DND-41 (cell line): Measurements from ENCODE around the gene CCDC85C.

ENCODE experiments used
- ATAC-seq: fragments of 200-7000 bp; cut with Tn5 transposase; 3 replicates; pipeline ENCODE4 v1.9.1; 2021; ENCODE audit warnings: low read depth; ENCODE audit not compliant: insufficient read depth
- DNase-seq: peaks from one replicate; pipeline ENCODE4 v3.0.0-alpha.2; 2020
- H2AFZ ChIP-seq: 2 replicates; pipeline ENCODE4 v1.6.0; 2012; ENCODE audit warnings: low read depth, low read length
- H3K27ac ChIP-seq: 2 replicates; pipeline ENCODE4 v1.5.1; 2012; ENCODE audit warnings: low read length, inconsistent platforms
- H3K27me3 ChIP-seq: fragments of 200-600 bp; sonication (generic); 2 replicates; pipeline ENCODE4 v1.6.0; 2012; ENCODE audit warnings: low read length, mild to moderate bottlenecking, inconsistent platforms; ENCODE audit not compliant: insufficient read depth, poor library complexity
- H3K36me3 ChIP-seq: 2 replicates; pipeline ENCODE4 v1.5.1; 2012; ENCODE audit warnings: low read length, inconsistent platforms; ENCODE audit not compliant: insufficient read depth
- H3K4me1 ChIP-seq: 2 replicates; pipeline ENCODE4 v1.5.1; 2012; ENCODE audit warnings: mild to moderate bottlenecking, low read length; ENCODE audit not compliant: insufficient read depth
- H3K4me2 ChIP-seq: 2 replicates; pipeline ENCODE4 v1.6.0; 2012; ENCODE audit warnings: mild to moderate bottlenecking, moderate library complexity, low read length, inconsistent platforms; ENCODE audit not compliant: insufficient read depth
- H3K4me3 ChIP-seq, 2 experiments: fragments of 200-600 bp in 1 of 2; shearing (Covaris generic) in 1 of 2; 2 replicates each; pipeline ENCODE4 v1.5.1; 2012 to 2016; ENCODE audit warnings: inconsistent platforms in 2 of 2, low read length in 2 of 2, mild to moderate bottlenecking in 2 of 2, low read depth in 1 of 2, moderate library complexity in 1 of 2
- H3K79me2 ChIP-seq: 2 replicates; pipeline ENCODE4 v1.6.0; 2012; ENCODE audit warnings: low read length, inconsistent platforms; ENCODE audit not compliant: insufficient read depth
- H3K9ac ChIP-seq: 2 replicates; pipeline ENCODE4 v1.6.0; 2012; ENCODE audit warnings: low read depth, mild to moderate bottlenecking, inconsistent platforms, low read length, moderate library complexity
- H3K9me3 ChIP-seq: 2 replicates; pipeline ENCODE4 v1.5.1; 2012; ENCODE audit warnings: low read length, moderate library complexity, mild to moderate bottlenecking, inconsistent platforms; ENCODE audit not compliant: insufficient read depth, severe bottlenecking
- H4K20me1 ChIP-seq: 2 replicates; pipeline ENCODE4 v1.6.0; 2012; ENCODE audit warnings: low read length; ENCODE audit not compliant: insufficient read depth
- EZH2 ChIP-seq: IDR thresholded peaks from 3 replicates; pipeline ENCODE4 v1.6.1; 2012; ENCODE audit warnings: borderline replicate concordance, low read depth, mild to moderate bottlenecking, moderate library complexity, low read length, inconsistent platforms; ENCODE audit not compliant: severe bottlenecking
- TF ChIP-seq, protein P1 (sequence below): IDR thresholded peaks from 2 replicates; pipeline ENCODE4 v1.5.1; 2012; ENCODE audit warnings: borderline replicate concordance, low read length, moderate library complexity, mild to moderate bottlenecking; ENCODE audit not compliant: poor library complexity, severe bottlenecking; ENCODE audit errors: extremely low read depth

Gene CCDC85C

DNA sequence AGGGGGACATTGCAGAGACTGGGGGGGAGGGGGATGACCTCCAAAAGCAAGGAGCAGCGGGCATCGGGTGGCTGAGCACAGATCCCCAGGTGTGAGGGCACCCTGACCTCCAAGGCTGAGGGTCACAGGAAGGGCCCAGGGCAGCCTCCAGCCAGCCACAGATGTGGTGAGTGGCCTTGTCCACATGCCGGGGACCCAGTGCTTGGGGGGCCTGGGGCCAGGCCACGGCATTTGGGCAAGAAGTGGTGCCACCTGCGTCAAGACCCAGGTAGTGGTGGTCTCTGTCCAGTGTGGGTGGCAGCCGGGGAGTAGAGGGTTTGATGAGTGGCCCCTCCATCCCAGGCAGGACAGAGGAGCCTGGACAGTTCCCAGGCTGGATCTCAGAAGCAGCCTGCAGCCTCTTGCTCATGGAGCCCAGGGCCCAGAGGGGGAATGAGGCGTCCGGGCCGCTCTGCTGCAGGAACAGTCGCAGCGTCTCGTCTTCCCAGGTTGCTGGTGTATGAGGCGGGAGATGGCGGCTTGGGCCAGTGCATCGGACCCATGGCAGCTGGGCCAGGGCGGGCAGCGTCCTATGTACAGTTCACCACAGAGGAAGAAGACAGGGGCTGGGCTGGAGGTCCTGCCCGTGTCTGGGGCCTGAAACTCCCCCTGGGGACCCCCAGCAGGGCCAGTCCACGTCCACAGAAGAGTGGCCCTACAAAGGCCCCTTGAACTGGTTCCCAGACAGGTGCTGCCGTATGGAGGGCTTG is 89.3 kb downstream of the CCDC85C start:
- Histone ChIP-seq H3K27ac (no peak overlapping the region), H3K27me3 (no peaks in the 10 kb centered on the region), H3K79me2 (no peaks in the 10 kb centered on the region), H2AFZ (no peak overlapping the region), H4K20me1 (peaks cover 33% of the 10 kb centered on the region), H3K4me1 (no peaks in the 10 kb centered on the region), H3K9me3 (no peaks in the 10 kb centered on the region), H3K9ac (no peak overlapping the region), H3K36me3 (peaks cover 39% of the 10 kb centered on the region), H3K4me2 (no peak overlapping the region), H3K4me3 (no peak overlapping the region)
- ATAC-seq, result no peak
- TF ChIP-seq EZH2, result no peak
- TF ChIP-seq, protein P1, sequence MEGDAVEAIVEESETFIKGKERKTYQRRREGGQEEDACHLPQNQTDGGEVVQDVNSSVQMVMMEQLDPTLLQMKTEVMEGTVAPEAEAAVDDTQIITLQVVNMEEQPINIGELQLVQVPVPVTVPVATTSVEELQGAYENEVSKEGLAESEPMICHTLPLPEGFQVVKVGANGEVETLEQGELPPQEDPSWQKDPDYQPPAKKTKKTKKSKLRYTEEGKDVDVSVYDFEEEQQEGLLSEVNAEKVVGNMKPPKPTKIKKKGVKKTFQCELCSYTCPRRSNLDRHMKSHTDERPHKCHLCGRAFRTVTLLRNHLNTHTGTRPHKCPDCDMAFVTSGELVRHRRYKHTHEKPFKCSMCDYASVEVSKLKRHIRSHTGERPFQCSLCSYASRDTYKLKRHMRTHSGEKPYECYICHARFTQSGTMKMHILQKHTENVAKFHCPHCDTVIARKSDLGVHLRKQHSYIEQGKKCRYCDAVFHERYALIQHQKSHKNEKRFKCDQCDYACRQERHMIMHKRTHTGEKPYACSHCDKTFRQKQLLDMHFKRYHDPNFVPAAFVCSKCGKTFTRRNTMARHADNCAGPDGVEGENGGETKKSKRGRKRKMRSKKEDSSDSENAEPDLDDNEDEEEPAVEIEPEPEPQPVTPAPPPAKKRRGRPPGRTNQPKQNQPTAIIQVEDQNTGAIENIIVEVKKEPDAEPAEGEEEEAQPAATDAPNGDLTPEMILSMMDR, result no peak
- no peak for DNase-seq

DNA sequence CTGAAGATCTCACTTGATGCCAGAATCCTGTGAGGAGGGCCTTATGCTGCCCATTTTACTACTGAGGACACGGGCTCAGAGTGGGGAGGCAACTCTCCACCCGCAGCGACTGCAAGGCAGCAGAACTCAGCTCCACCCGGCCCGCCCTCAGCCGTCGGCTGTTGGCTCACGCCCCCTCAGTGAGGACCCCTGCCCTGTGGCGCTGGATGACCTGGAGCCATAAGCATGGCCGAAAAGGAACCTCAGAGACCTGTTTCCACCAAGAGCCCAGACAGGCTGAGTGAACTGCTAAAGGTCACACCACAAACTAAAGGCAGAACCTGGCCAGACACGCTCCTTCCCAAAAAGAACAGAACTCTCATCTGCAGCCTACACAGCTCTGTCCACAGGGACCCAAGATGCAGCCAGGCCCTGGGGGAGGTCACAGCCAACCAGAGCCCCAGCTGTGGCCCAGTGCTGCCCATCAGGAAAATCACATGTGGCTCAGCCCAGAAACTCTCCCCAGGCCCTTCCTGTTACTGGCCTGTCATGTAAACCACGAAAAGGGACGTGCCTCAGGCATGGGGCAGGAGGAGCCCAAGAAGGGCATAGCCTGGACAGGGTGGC is 90.0 kb downstream of the CCDC85C start:
- ATAC-seq, result no peak
- H3K9me3 ChIP-seq, result no peaks in the 10 kb centered on the region
- H3K4me2 ChIP-seq, result no peak overlapping the region
- no peak overlapping the region for H2AFZ ChIP-seq
- H3K9ac ChIP-seq, result no peak overlapping the region
- no peak for DNase-seq
- TF ChIP-seq, protein P1, result no peak
- no peak for TF ChIP-seq EZH2
- H3K27ac ChIP-seq, result no peak overlapping the region
- H3K27me3 ChIP-seq, result no peaks in the 10 kb centered on the region
- H3K4me1 ChIP-seq, result no peaks in the 10 kb centered on the region
- no peaks in the 10 kb centered on the region for H3K79me2 ChIP-seq
- H4K20me1 ChIP-seq, result peaks cover 30% of the 10 kb centered on the region
- peaks cover 46% of the 10 kb centered on the region for H3K36me3 ChIP-seq
- no peak overlapping the region for H3K4me3 ChIP-seq

DNA sequence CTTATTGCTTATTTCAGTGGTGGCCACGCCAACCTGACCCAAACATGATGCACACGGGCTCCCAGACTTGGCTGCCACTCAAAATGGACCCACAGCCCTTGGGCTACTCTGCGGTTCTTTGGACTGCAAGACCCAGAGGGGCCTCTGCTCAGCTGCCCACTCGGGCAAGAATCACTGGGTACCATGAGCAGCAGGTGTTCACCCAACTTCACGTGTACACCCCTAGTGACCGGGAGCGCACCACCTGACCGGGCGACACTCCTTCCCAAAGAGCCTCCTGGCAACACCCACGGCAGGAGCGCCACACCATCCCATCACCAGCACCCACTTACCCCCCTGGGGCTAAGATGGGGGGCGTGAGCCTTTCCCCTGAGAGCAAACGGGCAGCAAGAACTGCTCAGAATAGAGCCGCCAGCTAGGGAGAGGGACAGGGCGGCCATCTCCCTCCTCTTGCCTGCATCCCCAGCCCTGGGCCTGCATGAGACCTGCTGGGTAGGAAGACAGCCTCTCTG is 90.8 kb downstream of the CCDC85C start:
- no peak overlapping the region for H3K27ac ChIP-seq
- H3K9me3 ChIP-seq, result no peaks in the 10 kb centered on the region
- no peak for ATAC-seq
- no peaks in the 10 kb centered on the region for H3K79me2 ChIP-seq
- H3K9ac ChIP-seq, result no peak overlapping the region
- H4K20me1 ChIP-seq, result peaks cover 33% of the 10 kb centered on the region
- no peaks in the 10 kb centered on the region for H3K27me3 ChIP-seq
- H2AFZ ChIP-seq, result no peak overlapping the region
- no peaks in the 10 kb centered on the region for H3K4me1 ChIP-seq
- no peak overlapping the region for H3K4me2 ChIP-seq
- DNase-seq, result no peak
- H3K4me3 ChIP-seq, result no peak overlapping the region
- H3K36me3 ChIP-seq, result peaks cover 54% of the 10 kb centered on the region
- TF ChIP-seq, protein P1, result no peak
- no peak for TF ChIP-seq EZH2
